Measurements from ENCODE around the gene IFNA7.
A peak's percentile ranks its signal among the peaks of the same experiment; 100 is the strongest.

The IFNA7 gene

DNA sequence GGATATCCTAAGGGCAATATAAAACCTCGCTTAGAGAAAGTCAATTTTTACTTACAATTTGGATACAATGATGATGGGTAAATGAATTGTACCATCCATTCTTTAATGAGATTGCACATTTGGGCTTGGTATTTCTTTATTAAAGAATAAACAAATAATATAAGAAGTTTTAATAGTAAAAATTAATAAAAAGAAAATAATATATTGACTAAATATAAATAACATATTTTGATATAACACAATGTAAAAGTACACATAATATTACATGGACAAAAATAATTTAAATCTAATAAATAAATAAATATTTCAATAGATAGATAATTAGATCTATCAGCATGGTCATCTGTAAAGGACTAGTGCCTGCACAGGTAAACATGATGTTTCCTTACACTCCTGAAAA lies 36.5 kb downstream of the IFNA7 start:
- H3K4me3 ChIP-seq (ENCODE audit: low read depth, low read length) = no peak overlapping the region
- TF ChIP-seq, protein P1, sequence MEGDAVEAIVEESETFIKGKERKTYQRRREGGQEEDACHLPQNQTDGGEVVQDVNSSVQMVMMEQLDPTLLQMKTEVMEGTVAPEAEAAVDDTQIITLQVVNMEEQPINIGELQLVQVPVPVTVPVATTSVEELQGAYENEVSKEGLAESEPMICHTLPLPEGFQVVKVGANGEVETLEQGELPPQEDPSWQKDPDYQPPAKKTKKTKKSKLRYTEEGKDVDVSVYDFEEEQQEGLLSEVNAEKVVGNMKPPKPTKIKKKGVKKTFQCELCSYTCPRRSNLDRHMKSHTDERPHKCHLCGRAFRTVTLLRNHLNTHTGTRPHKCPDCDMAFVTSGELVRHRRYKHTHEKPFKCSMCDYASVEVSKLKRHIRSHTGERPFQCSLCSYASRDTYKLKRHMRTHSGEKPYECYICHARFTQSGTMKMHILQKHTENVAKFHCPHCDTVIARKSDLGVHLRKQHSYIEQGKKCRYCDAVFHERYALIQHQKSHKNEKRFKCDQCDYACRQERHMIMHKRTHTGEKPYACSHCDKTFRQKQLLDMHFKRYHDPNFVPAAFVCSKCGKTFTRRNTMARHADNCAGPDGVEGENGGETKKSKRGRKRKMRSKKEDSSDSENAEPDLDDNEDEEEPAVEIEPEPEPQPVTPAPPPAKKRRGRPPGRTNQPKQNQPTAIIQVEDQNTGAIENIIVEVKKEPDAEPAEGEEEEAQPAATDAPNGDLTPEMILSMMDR (IDR thresholded peaks at IDR 0.05; ENCODE audit: borderline replicate concordance, insufficient read depth, low read depth, low read length) = no peak

DNA sequence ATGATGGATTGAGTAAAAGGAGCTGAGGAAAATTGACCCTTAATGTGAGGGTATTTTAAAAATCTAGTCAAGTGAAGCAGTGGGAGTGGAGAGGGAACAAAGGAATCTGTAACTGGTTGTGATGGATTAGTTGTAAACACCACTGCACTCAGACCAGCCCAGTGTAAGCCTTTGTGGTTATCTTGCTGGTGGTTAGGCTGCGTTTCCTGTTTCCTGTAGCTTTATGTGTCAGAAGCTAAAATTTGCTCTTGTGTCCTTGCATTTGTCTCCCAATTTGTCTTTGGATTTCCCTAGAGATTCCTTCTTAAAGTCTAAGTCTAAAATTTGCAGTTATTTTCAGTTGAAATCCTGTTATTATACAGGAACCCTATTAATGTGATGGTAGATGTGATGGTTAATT lies 41.8 kb downstream of the IFNA7 start:
- TF ChIP-seq, protein P1 (IDR thresholded peaks at IDR 0.05; ENCODE audit: borderline replicate concordance, insufficient read depth, low read depth, low read length) = no peak
- H3K4me3 ChIP-seq (ENCODE audit: low read depth, low read length) = no peak overlapping the region

DNA sequence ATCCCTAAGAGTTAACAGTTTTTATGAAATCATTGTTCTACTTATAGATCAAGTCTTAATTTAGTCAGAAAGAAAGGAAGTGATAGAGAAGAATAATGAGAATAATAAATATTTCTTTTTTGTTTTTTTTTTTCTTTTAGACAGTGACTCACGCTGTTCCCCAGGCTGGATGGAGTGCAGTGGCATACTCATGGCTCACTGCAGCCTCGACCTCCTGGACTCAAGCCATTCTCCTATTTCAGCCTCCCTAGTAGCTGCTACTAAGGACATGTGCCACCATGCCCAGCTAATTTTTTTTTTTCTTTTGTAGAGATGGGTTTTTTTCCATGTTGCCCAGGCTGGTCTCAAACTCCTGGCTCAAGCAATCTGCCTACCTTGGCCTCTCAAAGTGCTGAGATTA lies 46.5 kb downstream of the IFNA7 start:
- H3K4me3 ChIP-seq (ENCODE audit: low read depth, low read length) = no peak overlapping the region
- TF ChIP-seq, protein P1 (IDR thresholded peaks at IDR 0.05; ENCODE audit: borderline replicate concordance, insufficient read depth, low read depth, low read length) = no peak

DNA sequence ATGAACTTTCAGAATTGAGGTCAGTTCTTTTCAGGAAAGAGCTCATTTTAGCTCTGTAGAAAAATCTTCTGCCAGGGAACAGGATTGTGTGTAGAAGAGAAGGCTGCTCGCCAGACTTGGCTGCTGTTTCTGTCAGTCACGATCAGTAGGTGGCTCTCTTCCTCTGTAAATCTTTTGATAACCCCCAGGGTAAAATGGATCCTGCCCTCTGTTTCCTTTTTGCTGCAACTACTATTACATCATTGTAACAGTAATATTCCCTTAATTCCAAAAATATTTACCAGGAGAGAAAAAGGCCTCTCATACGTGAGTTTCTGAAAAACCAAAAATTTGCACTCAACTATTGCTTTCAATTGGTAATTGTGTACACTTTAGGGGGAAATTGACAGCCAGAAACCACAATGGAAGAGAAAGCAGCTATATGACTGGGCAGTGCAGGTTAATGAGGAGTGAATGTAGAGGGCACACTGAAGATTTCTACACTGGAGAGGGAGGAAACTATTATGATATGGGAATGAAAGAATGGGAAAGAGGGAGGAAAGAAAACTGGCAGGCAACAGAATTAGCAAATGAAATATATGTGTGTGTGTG lies 47.9 kb downstream of the IFNA7 start:
- TF ChIP-seq, protein P1 (IDR thresholded peaks at IDR 0.05; ENCODE audit: borderline replicate concordance, insufficient read depth, low read depth, low read length) = 0 out of 2 replicates have a peak, but pooled peaks have one; percentile 21
- H3K4me3 ChIP-seq (ENCODE audit: low read depth, low read length) = no peak overlapping the region

DNA sequence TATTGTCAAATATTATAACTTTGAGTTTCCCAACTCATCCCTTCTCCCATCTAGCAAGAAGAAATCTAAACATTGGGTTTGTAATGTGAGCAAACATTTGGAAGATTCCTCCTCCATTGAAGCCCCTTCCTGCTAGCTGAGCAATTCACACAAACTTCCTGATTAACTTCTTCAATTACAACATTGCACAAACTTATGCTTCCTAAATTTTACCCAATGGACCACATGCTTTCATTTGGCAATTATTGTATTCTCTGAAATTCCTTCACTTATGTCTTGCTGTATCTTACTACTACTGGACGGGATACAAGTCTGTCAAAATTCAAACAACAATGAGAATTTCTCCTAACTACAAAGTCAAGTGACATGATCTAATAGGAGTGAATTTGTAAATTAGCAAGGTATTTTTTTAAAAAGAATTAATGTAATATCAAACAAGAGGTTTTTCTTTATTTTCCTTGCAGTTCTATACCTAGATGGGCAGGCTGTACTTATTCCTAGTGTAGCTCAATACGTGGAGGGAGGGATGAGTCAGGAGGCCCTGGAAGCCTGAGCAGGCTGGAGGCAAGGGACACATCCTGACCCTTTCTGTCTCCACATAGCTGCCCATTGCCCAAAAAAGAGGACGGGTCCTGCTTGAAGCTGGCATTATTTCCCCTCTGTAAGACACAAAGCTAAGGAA lies 48.5 kb downstream of the IFNA7 start:
- TF ChIP-seq, protein P1 (IDR thresholded peaks at IDR 0.05; ENCODE audit: borderline replicate concordance, insufficient read depth, low read depth, low read length) = no peak
- no peak overlapping the region for H3K4me3 ChIP-seq (ENCODE audit: low read depth, low read length)
